ENCODE results near the gene BRINP3. TPM values are rescaled to one million over a fixed set of nuclear protein-coding genes. Genes with fewer than 3 reads are reported as not detected.

Gene BRINP3
- total RNA-seq, 1 experiment from 2014 or later, result 0.28 TPM

DNA sequence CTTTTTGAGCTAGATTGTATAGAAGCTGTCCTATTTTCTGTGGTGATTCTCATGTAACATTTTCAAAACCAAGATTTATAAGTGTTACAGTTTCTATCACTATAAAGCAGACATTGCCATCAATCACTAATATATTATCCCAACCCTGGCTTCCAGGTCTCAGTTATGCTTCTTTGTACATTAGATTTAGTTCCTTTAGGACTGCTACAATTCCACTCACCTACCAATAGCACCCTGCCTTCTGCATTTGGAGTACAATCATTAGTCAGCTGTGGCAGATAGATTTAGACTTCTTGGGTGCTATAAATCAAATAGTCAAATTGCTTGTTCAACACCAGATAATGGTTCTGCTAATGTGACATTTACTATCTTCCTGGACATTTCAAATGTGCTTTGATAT lies 281.6 kb downstream of the BRINP3 start:
- H3K4me3 Mint-ChIP-seq, result no peak overlapping the region
- no peak for TF ChIP-seq ZNF317 (CRISPR knock-in tag; IDR thresholded peaks at IDR 0.05; ENCODE audit: borderline replicate concordance, low read depth)
- TF ChIP-seq ZNF396 (CRISPR knock-in tag; IDR thresholded peaks at IDR 0.05; ENCODE audit: borderline replicate concordance), result no peak
- no peak for TF ChIP-seq FOXK1 (CRISPR knock-in tag; IDR thresholded peaks at IDR 0.05)
- TF ChIP-seq ZNF219 (CRISPR knock-in tag; IDR thresholded peaks at IDR 0.05; ENCODE audit: borderline replicate concordance), result no peak
- TF ChIP-seq, protein P1, sequence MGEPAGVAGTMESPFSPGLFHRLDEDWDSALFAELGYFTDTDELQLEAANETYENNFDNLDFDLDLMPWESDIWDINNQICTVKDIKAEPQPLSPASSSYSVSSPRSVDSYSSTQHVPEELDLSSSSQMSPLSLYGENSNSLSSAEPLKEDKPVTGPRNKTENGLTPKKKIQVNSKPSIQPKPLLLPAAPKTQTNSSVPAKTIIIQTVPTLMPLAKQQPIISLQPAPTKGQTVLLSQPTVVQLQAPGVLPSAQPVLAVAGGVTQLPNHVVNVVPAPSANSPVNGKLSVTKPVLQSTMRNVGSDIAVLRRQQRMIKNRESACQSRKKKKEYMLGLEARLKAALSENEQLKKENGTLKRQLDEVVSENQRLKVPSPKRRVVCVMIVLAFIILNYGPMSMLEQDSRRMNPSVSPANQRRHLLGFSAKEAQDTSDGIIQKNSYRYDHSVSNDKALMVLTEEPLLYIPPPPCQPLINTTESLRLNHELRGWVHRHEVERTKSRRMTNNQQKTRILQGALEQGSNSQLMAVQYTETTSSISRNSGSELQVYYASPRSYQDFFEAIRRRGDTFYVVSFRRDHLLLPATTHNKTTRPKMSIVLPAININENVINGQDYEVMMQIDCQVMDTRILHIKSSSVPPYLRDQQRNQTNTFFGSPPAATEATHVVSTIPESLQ (CRISPR knock-in tag; IDR thresholded peaks at IDR 0.05), result no peak
- TF ChIP-seq, protein P2, sequence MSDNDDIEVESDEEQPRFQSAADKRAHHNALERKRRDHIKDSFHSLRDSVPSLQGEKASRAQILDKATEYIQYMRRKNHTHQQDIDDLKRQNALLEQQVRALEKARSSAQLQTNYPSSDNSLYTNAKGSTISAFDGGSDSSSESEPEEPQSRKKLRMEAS (CRISPR knock-in tag; IDR thresholded peaks at IDR 0.05), result no peak
- no peak for TF ChIP-seq ETV6 (CRISPR knock-in tag; IDR thresholded peaks at IDR 0.05)
- no peak for TF ChIP-seq JUN (CRISPR knock-in tag; IDR thresholded peaks at IDR 0.05)
- TF ChIP-seq ZNF138 (CRISPR knock-in tag; conservative IDR thresholded peaks at IDR 0.05), result no peak
- no peak for TF ChIP-seq NFYB (CRISPR knock-in tag; conservative IDR thresholded peaks at IDR 0.05; ENCODE audit: low read depth)
- TF ChIP-seq, protein P3, sequence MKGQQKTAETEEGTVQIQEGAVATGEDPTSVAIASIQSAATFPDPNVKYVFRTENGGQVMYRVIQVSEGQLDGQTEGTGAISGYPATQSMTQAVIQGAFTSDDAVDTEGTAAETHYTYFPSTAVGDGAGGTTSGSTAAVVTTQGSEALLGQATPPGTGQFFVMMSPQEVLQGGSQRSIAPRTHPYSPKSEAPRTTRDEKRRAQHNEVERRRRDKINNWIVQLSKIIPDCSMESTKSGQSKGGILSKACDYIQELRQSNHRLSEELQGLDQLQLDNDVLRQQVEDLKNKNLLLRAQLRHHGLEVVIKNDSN (CRISPR knock-in tag; IDR thresholded peaks at IDR 0.05), result no peak
- TF ChIP-seq FOXP1 (CRISPR knock-in tag; IDR thresholded peaks at IDR 0.05; ENCODE audit: borderline replicate concordance), result no peak
- TF ChIP-seq NFE2L1 (CRISPR knock-in tag; IDR thresholded peaks at IDR 0.05), result no peak
- TF ChIP-seq NR1H2 (CRISPR knock-in tag; IDR thresholded peaks at IDR 0.05), result no peak
- TF ChIP-seq HMGA2 (CRISPR knock-in tag; IDR thresholded peaks at IDR 0.05), result no peak
- ChIA-PET CTCF (no interaction called here), POLR2A (no interaction called here)
- H3K27me3 Mint-ChIP-seq (ENCODE audit: low read depth), result no peaks in the 10 kb centered on the region; the same call in 1 of the 2 replicates
- peaks cover 28% of the 10 kb centered on the region for H3K9me3 Mint-ChIP-seq
- H3K36me3 Mint-ChIP-seq, result peaks cover 15% of the 10 kb centered on the region
- ATAC-seq, result no peak
- no peak overlapping the region for H3K27ac Mint-ChIP-seq
- peaks cover 10% of the 10 kb centered on the region for H3K4me1 Mint-ChIP-seq
- no peak for DNase-seq (ENCODE audit: low spot score)

DNA sequence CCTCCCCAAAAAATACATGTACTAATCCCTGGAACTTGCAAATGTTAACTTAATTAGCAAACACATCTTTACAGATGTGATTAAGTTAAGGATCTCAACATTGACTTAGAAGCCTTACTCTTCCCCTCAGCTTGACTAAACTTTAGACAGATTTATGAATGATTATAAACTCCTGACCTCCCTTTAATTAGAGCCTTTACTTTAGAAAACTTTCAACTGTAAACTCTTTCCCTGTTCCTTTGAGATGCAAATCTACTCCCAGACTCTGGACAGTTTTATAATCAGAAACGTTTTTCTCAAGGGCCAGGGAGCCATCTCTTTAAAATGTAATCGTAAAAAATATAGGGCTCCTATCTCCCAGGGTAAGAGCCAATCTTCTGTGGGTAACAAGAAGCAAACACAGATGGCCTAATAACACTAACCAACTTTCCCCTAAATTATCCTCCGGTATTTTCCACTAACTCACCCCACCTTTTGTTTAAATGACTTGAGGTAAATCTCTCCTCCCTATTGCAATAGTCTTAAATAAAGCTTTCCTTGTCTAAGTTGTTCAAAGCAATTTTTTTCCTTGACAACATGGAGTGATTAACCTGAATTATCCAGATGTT lies 284.1 kb downstream of the BRINP3 start:
- POLR2A ChIA-PET, result no interaction called here
- Mint-ChIP-seq H3K9me3 (peaks cover 9% of the 10 kb centered on the region), H3K27me3 (ENCODE audit: low read depth) (no peaks in the 10 kb centered on the region), H3K4me3 (no peak overlapping the region), H3K4me1 (peaks cover 10% of the 10 kb centered on the region), H3K36me3 (peaks cover 4% of the 10 kb centered on the region), H3K27ac (0 out of 2 replicates have a peak overlapping the region, but pooled peaks have one; percentile 26)
- DNase-seq (ENCODE audit: low spot score) (no peak), ATAC-seq (no peak)
- CTCF ChIA-PET, result no interaction called here
- TF ChIP-seq, protein P4, sequence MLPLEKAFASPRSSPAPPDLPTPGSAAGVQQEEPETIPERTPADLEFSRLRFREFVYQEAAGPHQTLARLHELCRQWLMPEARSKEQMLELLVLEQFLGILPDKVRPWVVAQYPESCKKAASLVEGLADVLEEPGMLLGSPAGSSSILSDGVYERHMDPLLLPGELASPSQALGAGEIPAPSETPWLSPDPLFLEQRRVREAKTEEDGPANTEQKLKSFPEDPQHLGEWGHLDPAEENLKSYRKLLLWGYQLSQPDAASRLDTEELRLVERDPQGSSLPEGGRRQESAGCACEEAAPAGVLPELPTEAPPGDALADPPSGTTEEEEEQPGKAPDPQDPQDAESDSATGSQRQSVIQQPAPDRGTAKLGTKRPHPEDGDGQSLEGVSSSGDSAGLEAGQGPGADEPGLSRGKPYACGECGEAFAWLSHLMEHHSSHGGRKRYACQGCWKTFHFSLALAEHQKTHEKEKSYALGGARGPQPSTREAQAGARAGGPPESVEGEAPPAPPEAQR (CRISPR knock-in tag; IDR thresholded peaks at IDR 0.05), result no peak
- TF ChIP-seq, protein P1 (CRISPR knock-in tag; IDR thresholded peaks at IDR 0.05), result no peak
- TF ChIP-seq GTF2I (CRISPR knock-in tag; conservative IDR thresholded peaks at IDR 0.05) (no peak), MYBL2 (CRISPR knock-in tag; IDR thresholded peaks at IDR 0.05) (no peak), GABPB1 (CRISPR knock-in tag; IDR thresholded peaks at IDR 0.05) (no peak), FOXK1 (CRISPR knock-in tag; IDR thresholded peaks at IDR 0.05) (no peak)
- TF ChIP-seq, protein P5, sequence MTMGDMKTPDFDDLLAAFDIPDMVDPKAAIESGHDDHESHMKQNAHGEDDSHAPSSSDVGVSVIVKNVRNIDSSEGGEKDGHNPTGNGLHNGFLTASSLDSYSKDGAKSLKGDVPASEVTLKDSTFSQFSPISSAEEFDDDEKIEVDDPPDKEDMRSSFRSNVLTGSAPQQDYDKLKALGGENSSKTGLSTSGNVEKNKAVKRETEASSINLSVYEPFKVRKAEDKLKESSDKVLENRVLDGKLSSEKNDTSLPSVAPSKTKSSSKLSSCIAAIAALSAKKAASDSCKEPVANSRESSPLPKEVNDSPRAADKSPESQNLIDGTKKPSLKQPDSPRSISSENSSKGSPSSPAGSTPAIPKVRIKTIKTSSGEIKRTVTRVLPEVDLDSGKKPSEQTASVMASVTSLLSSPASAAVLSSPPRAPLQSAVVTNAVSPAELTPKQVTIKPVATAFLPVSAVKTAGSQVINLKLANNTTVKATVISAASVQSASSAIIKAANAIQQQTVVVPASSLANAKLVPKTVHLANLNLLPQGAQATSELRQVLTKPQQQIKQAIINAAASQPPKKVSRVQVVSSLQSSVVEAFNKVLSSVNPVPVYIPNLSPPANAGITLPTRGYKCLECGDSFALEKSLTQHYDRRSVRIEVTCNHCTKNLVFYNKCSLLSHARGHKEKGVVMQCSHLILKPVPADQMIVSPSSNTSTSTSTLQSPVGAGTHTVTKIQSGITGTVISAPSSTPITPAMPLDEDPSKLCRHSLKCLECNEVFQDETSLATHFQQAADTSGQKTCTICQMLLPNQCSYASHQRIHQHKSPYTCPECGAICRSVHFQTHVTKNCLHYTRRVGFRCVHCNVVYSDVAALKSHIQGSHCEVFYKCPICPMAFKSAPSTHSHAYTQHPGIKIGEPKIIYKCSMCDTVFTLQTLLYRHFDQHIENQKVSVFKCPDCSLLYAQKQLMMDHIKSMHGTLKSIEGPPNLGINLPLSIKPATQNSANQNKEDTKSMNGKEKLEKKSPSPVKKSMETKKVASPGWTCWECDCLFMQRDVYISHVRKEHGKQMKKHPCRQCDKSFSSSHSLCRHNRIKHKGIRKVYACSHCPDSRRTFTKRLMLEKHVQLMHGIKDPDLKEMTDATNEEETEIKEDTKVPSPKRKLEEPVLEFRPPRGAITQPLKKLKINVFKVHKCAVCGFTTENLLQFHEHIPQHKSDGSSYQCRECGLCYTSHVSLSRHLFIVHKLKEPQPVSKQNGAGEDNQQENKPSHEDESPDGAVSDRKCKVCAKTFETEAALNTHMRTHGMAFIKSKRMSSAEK (CRISPR knock-in tag; IDR thresholded peaks at IDR 0.05; ENCODE audit: borderline replicate concordance), result no peak
- TF ChIP-seq, protein P6, sequence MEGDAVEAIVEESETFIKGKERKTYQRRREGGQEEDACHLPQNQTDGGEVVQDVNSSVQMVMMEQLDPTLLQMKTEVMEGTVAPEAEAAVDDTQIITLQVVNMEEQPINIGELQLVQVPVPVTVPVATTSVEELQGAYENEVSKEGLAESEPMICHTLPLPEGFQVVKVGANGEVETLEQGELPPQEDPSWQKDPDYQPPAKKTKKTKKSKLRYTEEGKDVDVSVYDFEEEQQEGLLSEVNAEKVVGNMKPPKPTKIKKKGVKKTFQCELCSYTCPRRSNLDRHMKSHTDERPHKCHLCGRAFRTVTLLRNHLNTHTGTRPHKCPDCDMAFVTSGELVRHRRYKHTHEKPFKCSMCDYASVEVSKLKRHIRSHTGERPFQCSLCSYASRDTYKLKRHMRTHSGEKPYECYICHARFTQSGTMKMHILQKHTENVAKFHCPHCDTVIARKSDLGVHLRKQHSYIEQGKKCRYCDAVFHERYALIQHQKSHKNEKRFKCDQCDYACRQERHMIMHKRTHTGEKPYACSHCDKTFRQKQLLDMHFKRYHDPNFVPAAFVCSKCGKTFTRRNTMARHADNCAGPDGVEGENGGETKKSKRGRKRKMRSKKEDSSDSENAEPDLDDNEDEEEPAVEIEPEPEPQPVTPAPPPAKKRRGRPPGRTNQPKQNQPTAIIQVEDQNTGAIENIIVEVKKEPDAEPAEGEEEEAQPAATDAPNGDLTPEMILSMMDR (IDR thresholded peaks at IDR 0.05), result no peak

All from WTC11 (cell line).